GM12891 (cell line): ENCODE measurements around the gene CFAP53.

Experiments
- PAX5 ChIP-seq: IDR thresholded peaks from 2 replicates; pipeline ENCODE4 v1.6.1; 2011; ENCODE audit warnings: low read length, moderate library complexity, mild to moderate bottlenecking; ENCODE audit not compliant: insufficient read depth, severe bottlenecking
- POLR2A ChIP-seq: IDR thresholded peaks from 2 replicates; pipeline ENCODE4 v1.6.1; 2011; ENCODE audit warnings: low read depth, low read length, control low read depth
- POLR2AphosphoS5 ChIP-seq: IDR thresholded peaks from 2 replicates; pipeline ENCODE4 v1.6.1; 2011; ENCODE audit warnings: low read depth, low read length, control low read depth
- POU2F2 ChIP-seq: IDR thresholded peaks from 2 replicates; pipeline ENCODE4 v1.6.1; 2011; ENCODE audit warnings: low read depth, mild to moderate bottlenecking, control low read depth, low read length, moderate library complexity
- SPI1 ChIP-seq: IDR thresholded peaks from 2 replicates; pipeline ENCODE4 v1.6.1; 2011; ENCODE audit warnings: low read depth, low read length, control low read depth
- TAF1 ChIP-seq: IDR thresholded peaks from 2 replicates; pipeline ENCODE4 v1.6.1; 2011; ENCODE audit warnings: low read depth, low read length, control low read depth

DNA sequence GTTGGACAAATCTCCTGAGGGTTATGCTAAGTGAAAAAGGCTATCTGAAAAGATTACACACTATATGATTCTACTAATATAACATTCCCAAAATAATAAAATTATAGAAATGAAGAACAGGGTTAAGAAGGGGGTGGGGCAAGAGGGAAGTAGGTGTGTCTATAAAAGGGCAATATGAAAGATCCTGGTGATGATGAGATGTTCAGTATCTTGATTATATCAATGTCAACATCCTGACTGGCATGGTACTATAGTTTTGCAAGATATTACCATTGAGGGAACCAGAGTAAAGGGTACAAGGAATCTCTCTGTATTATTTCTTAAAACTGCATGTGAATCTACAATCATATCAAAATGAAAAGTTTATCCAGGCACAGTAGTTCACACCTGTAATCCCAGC, 16.7 kb downstream of the CFAP53 start:
- TF ChIP-seq SPI1 (no peak), POLR2A (no peak), TAF1 (no peak), POLR2AphosphoS5 (no peak), PAX5 (no peak), POU2F2 (no peak)
